K562 (cell line): ENCODE data around the gene VSTM2A. TPM values are rescaled to one million over a fixed set of nuclear protein-coding genes. Genes with fewer than 3 reads are reported as not detected.

ENCODE experiments used
- ATAC-seq: fragments of 200-7000 bp; cut with Tn5 transposase; 3 replicates; pipeline ENCODE4 v1.9.1; 2020; ENCODE audit warnings: moderate library complexity
- BruUV-seq: library from RNA; stranded (reverse); fragments of 400-500 nt; replicated peaks from 2 replicates; lab custom pipeline; 2021; lab: Mats Ljungman, UMichigan
- CTCF ChIA-PET: fragments of 300-600 bp; formaldehyde crosslinking; extraction: SDS; loops from one replicate; lab custom pipeline; 2021; ENCODE audit warnings: low intra/inter-chr PET ratio; lab: Yijun Ruan, JAX
- POLR2A ChIA-PET: fragments of 300-600, 350-650 bp; sonication (Branson Sonifier 250); formaldehyde crosslinking; extraction: SDS; loops from one replicate; lab custom pipeline; 2021; ENCODE audit warnings: antibody characterized with exemption, inconsistent platforms; lab: Yijun Ruan, JAX
- DNase-seq, 4 experiments: peaks; one replicate each; pipeline versions ENCODE4 v3.0.0 to v3.0.0-alpha.2; 2011 to 2018; ENCODE audit warnings: low spot score in 3 of 4, mixed read lengths in 3 of 4; ENCODE audit errors: extremely low read depth in 1 of 4
- FAIRE-seq: peaks from 2 replicates; lab custom pipeline; 2011; peaks lifted over from hg19 to GRCh38; lab: Jason Lieb, UNC
- H2AFZ ChIP-seq: 2 replicates; pipeline ENCODE4 v1.6.0; 2011; ENCODE audit warnings: low read depth, low read length, control low read depth, inconsistent platforms
- H3K27ac ChIP-seq: fragments of 200-600 bp; 3 replicates; pipeline ENCODE4 v1.8.0; 2011; ENCODE audit warnings: low read depth, mild to moderate bottlenecking, control low read depth, inconsistent platforms, low read length, moderate library complexity, mixed read lengths; ENCODE audit errors: extremely low read depth
- H3K27me3 ChIP-seq, 2 experiments: fragments of 300-600 bp in 1 of 2; 2 replicates in 1 of 2; 3 replicates in 1 of 2; pipeline versions ENCODE4 v1.6.0 to v1.8.0; 2011; ENCODE audit warnings: inconsistent platforms in 2 of 2, low read length in 2 of 2, mild to moderate bottlenecking in 1 of 2, mixed read lengths in 1 of 2, moderate library complexity in 1 of 2; ENCODE audit not compliant: control insufficient read depth in 2 of 2, insufficient read depth in 2 of 2
- H3K36me3 ChIP-seq: fragments of 300-600 bp; 3 replicates; pipeline ENCODE4 v1.8.0; 2011; ENCODE audit warnings: mild to moderate bottlenecking, low read length, inconsistent platforms; ENCODE audit not compliant: control insufficient read depth, insufficient read depth
- H3K4me1 ChIP-seq, 2 experiments: fragments of 200-600 bp in 1 of 2; replicated peaks in 1 of 2; 2 replicates in 1 of 2; 3 replicates in 1 of 2; pipeline versions ENCODE4 v1.5.1 to v1.8.0; 2011; ENCODE audit warnings: inconsistent platforms in 2 of 2, low read length in 2 of 2, mild to moderate bottlenecking in 1 of 2, mixed read lengths in 1 of 2, moderate library complexity in 1 of 2; ENCODE audit not compliant: control insufficient read depth in 2 of 2, insufficient read depth in 2 of 2
- H3K4me2 ChIP-seq: 2 replicates; pipeline ENCODE4 v1.6.1; 2011; ENCODE audit warnings: low read length, control low read depth, inconsistent platforms, mixed read lengths; ENCODE audit not compliant: insufficient read depth
- H3K4me3 ChIP-seq: fragments of 200-600 bp; sonication (generic), shearing (Covaris generic); 2 replicates; pipeline ENCODE4 v1.5.1; 2016; ENCODE audit warnings: control low read depth, inconsistent platforms
- H3K79me2 ChIP-seq: fragments of 200-600 bp; 3 replicates; pipeline ENCODE4 v1.8.0; 2011; ENCODE audit warnings: low read length, inconsistent platforms; ENCODE audit not compliant: control insufficient read depth, insufficient read depth
- H3K9ac ChIP-seq, 2 experiments: 2 replicates each; pipeline versions ENCODE4 v1.6.0 to v1.6.1; 2011; ENCODE audit warnings: low read depth in 2 of 2, low read length in 2 of 2, control low read depth in 1 of 2, inconsistent platforms in 1 of 2, mild to moderate bottlenecking in 1 of 2, mixed read lengths in 1 of 2; ENCODE audit not compliant: insufficient read depth in 1 of 2
- H3K9me1 ChIP-seq: one replicate; pipeline ENCODE4 v1.6.0; 2011; ENCODE audit warnings: inconsistent platforms, mild to moderate bottlenecking, low read length, moderate library complexity; ENCODE audit not compliant: control insufficient read depth, insufficient read depth
- H3K9me3 ChIP-seq: replicated peaks from 2 replicates; pipeline ENCODE4 v1.5.1; 2011; ENCODE audit warnings: low read depth, low read length, inconsistent platforms; ENCODE audit not compliant: control insufficient read depth, insufficient read depth
- H4K20me1 ChIP-seq: replicated peaks from 2 replicates; pipeline ENCODE4 v1.6.1; 2011; ENCODE audit warnings: low read length, inconsistent platforms, mixed read lengths; ENCODE audit not compliant: control insufficient read depth, insufficient read depth
- CHD4 ChIP-seq: fragments of 200-600 bp; sonication (generic); IDR thresholded peaks from 3 replicates; pipeline ENCODE4 v1.6.1; 2012; ENCODE audit warnings: low read depth, mild to moderate bottlenecking, mixed read lengths, low read length, inconsistent platforms; ENCODE audit not compliant: insufficient read depth, insufficient replicate concordance, poor library complexity, severe bottlenecking
- HSF4 ChIP-seq: fragments of 250-450 bp; sonication (Bioruptor Pico); IDR thresholded peaks from 2 replicates; pipeline ENCODE4 v2.1.2; 2022; ENCODE audit warnings: mild to moderate bottlenecking, moderate library complexity, borderline replicate concordance
- NCOA4 ChIP-seq: fragments of 450-650 bp; IDR thresholded peaks from 2 replicates; pipeline ENCODE4 v1.6.1; 2018; ENCODE audit warnings: mild to moderate bottlenecking; ENCODE audit not compliant: partially characterized antibody
- NR3C1 ChIP-seq: sonication (generic); formaldehyde crosslinking; IDR thresholded peaks from 2 replicates; pipeline ENCODE4 v1.8.1; 2022; ENCODE audit warnings: missing genetic modification reagents
- ZBTB9 ChIP-seq: fragments of 450-650 bp; formaldehyde crosslinking; IDR thresholded peaks from 2 replicates; pipeline ENCODE4 v1.4.0; 2020; ENCODE audit warnings: mild to moderate bottlenecking, moderate library complexity
- ZNF143 ChIP-seq: sonication (generic); formaldehyde crosslinking; IDR thresholded peaks from 2 replicates; pipeline ENCODE4 v1.9.0; 2022; ENCODE audit warnings: mild to moderate bottlenecking, missing genetic modification reagents
- ZNF431 ChIP-seq: sonication (generic); formaldehyde crosslinking; IDR thresholded peaks from 2 replicates; pipeline ENCODE4 v1.8.0; 2022; ENCODE audit warnings: mild to moderate bottlenecking, missing genetic modification reagents
- WGBS: fragments of 100-300 bp; shearing (Covaris generic); methylation state at CpG from one replicate; pipeline ENCODE4 v1.1.6; 2016; ENCODE audit warnings: low coverage, mixed read lengths; ENCODE audit not compliant: insufficient coverage; ENCODE audit errors: missing lambda C conversion rate; 5-methylcytosine and 5-hydroxymethylcytosine counted together
- in situ Hi-C: fragments of 300-500 bp; cut with MboI; formaldehyde crosslinking; loops from 4 replicates; pipeline ENCODE4 v1.15.0; 2018; ENCODE audit warnings: inconsistent platforms, mixed read lengths
- intact Hi-C: fragments of 100-400 bp; cut with micrococcal nuclease; formaldehyde crosslinking; loops from 2 replicates; pipeline ENCODE4 v1.14.2; 2022
- polyA plus RNA-seq, 8 experiments: library from polyadenylated mRNA; depleted of rRNA in 4 of 8; stranded (reverse) in 5 of 8; unstranded in 3 of 8; fragments of >200 nt; fragmentation: Nextera tagmentation in 2 of 8; fragmentation: Illumina TruSeq in 1 of 8; extraction: Ambion mirVana in 2 of 8; extraction: Trizol in 1 of 8; gene quantifications; 2 replicates each; pipeline versions ENCODE4 v1.2.1 to v1.2.3, GENCODE V29; 2011 to 2014; ENCODE audit warnings: inconsistent platforms in 1 of 8, missing spikeins in 1 of 8
- total RNA-seq, 7 experiments: library from RNA; depleted of rRNA in 6 of 7; stranded (reverse); fragments of >200 nt in 6 of 7; fragmentation: Illumina TruSeq in 2 of 7; extraction: Trizol in 2 of 7; gene quantifications; 2 replicates each; pipeline versions ENCODE4 v1.2.1 to v1.2.3, GENCODE V29; 2011 to 2021; ENCODE audit warnings: low replicate concordance in 1 of 7
- TF ChIP-seq, protein P1 (sequence below): fragments of 250-450 bp; sonication (Bioruptor Pico); IDR thresholded peaks from 2 replicates; pipeline ENCODE4 v1.8.0; 2021; ENCODE audit warnings: mild to moderate bottlenecking, moderate library complexity
- TF ChIP-seq, protein P2 (sequence below): sonication (generic); formaldehyde crosslinking; IDR thresholded peaks from 2 replicates; pipeline ENCODE4 v1.9.0; 2022; ENCODE audit warnings: mild to moderate bottlenecking, missing genetic modification reagents
- TF ChIP-seq, protein P3 (sequence below): sonication (generic); formaldehyde crosslinking; IDR thresholded peaks from 2 replicates; pipeline ENCODE4 v1.8.0; 2022; ENCODE audit warnings: mild to moderate bottlenecking, low read depth, missing genetic modification reagents
- TF ChIP-seq, protein P4 (sequence below): sonication (generic); formaldehyde crosslinking; IDR thresholded peaks from 2 replicates; pipeline ENCODE4 v1.8.0; 2023; ENCODE audit warnings: mild to moderate bottlenecking, missing genetic modification reagents

Gene VSTM2A
- total and polyA plus RNA-seq, 9 of the 15 experiments (the other 6 are each of a cell fraction or from before 2014, with no cell fraction given), result not detected

DNA sequence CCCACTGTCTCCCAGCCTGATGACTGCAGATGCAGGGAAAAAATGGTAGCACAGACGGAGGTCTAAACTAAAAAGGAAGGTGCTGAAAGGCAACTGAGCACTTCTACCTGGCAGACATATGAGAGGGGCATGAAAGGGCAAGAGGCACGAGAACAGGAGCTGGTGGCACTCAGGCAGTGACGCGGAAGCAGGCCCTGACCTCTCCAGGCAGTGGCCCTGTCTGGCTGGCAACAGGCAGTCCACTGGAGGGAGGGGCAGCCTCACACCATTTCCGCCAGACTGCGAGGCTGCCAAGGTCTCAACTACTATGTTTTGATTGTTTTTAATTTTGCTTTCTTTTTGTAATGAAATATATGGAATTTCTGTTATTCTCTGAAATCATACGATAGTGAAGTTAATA, 23.3 kb downstream of the VSTM2A start:
- Histone ChIP-seq H3K9me1 (no peaks in the 10 kb centered on the region), H3K4me2 (no peak overlapping the region), H3K4me1 (no peaks in the 10 kb centered on the region), H3K4me3 (no peak overlapping the region), H3K9me3 (no peaks in the 10 kb centered on the region)
- intact Hi-C loops, result no loop called here
- in situ Hi-C loops, result no loop called here
- CTCF ChIA-PET, result no interaction called here
- ATAC-seq, result no peak
- POLR2A ChIA-PET, result interaction anchor here (0.6 kb wide), 1 partner anchor 9 kb away, joined by 3 read pairs; no protein-coding TSS in a partner anchor
- TF ChIP-seq, protein P1, sequence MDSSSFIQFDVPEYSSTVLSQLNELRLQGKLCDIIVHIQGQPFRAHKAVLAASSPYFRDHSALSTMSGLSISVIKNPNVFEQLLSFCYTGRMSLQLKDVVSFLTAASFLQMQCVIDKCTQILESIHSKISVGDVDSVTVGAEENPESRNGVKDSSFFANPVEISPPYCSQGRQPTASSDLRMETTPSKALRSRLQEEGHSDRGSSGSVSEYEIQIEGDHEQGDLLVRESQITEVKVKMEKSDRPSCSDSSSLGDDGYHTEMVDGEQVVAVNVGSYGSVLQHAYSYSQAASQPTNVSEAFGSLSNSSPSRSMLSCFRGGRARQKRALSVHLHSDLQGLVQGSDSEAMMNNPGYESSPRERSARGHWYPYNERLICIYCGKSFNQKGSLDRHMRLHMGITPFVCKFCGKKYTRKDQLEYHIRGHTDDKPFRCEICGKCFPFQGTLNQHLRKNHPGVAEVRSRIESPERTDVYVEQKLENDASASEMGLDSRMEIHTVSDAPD (CRISPR knock-in tag), result no peak
- TF ChIP-seq, protein P2, sequence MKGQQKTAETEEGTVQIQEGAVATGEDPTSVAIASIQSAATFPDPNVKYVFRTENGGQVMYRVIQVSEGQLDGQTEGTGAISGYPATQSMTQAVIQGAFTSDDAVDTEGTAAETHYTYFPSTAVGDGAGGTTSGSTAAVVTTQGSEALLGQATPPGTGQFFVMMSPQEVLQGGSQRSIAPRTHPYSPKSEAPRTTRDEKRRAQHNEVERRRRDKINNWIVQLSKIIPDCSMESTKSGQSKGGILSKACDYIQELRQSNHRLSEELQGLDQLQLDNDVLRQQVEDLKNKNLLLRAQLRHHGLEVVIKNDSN (CRISPR knock-in tag), result no peak
- TF ChIP-seq NR3C1 (CRISPR knock-in tag), result no peak
- TF ChIP-seq NCOA4, result no peak
- TF ChIP-seq, protein P3, sequence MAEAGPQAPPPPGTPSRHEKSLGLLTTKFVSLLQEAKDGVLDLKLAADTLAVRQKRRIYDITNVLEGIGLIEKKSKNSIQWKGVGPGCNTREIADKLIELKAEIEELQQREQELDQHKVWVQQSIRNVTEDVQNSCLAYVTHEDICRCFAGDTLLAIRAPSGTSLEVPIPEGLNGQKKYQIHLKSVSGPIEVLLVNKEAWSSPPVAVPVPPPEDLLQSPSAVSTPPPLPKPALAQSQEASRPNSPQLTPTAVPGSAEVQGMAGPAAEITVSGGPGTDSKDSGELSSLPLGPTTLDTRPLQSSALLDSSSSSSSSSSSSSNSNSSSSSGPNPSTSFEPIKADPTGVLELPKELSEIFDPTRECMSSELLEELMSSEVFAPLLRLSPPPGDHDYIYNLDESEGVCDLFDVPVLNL (CRISPR knock-in tag), result no peak
- TF ChIP-seq ZBTB9 (CRISPR knock-in tag), result no peak
- TF ChIP-seq, protein P4, sequence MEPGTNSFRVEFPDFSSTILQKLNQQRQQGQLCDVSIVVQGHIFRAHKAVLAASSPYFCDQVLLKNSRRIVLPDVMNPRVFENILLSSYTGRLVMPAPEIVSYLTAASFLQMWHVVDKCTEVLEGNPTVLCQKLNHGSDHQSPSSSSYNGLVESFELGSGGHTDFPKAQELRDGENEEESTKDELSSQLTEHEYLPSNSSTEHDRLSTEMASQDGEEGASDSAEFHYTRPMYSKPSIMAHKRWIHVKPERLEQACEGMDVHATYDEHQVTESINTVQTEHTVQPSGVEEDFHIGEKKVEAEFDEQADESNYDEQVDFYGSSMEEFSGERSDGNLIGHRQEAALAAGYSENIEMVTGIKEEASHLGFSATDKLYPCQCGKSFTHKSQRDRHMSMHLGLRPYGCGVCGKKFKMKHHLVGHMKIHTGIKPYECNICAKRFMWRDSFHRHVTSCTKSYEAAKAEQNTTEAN (CRISPR knock-in tag), result no peak
- TF ChIP-seq CHD4, result no peak
- TF ChIP-seq ZNF143 (CRISPR knock-in tag), result no peak
- no peak for TF ChIP-seq ZNF431 (CRISPR knock-in tag)
- no peak for TF ChIP-seq HSF4
- TF ChIP-seq, all 486 proteins: peak for 0
- no peaks in the 10 kb centered on the region for H3K79me2 ChIP-seq
- H3K27ac ChIP-seq, result no peak overlapping the region
- H4K20me1 ChIP-seq, result no peaks in the 10 kb centered on the region
- DNase-seq (no peak), FAIRE-seq (no peak)
- no peaks in the 10 kb centered on the region for H3K36me3 ChIP-seq
- no peak overlapping the region for H2AFZ ChIP-seq
- WGBS, result 0% methylated on average over 6 of the region's 7 CpGs
- no TSS peak for BruUV-seq
- no peak overlapping the region for H3K9ac ChIP-seq
- H3K27me3 ChIP-seq, result no peaks in the 10 kb centered on the region
